Motor neuron (in vitro differentiated cells): ENCODE data around the gene KRT80. TPM values are rescaled to one million over a fixed set of nuclear protein-coding genes. Genes with fewer than 3 reads are reported as not detected.

ENCODE experiments used
- ATAC-seq, 8 experiments: fragments of 200-7000 bp; cut with Tn5 transposase; replicated peaks in 6 of 8; 2 replicates each; pipeline ENCODE4 v1.8.0; 2021; ENCODE audit warnings: mild to moderate bottlenecking in 8 of 8, moderate library complexity in 8 of 8
- H3K27ac ChIP-seq, 2 donors: fragments of 250-450 bp; sonication (Bioruptor Pico); 2 replicates each; pipeline ENCODE4 v1.9.0; 2021; ENCODE audit warnings: antibody characterized with exemption in 2 of 2, mild to moderate bottlenecking in 2 of 2, moderate library complexity in 1 of 2
- H3K4me1 ChIP-seq, 2 donors: fragments of 250-450 bp; sonication (Bioruptor Pico); replicated peaks in 1 of 2; 2 replicates each; pipeline ENCODE4 v1.6.1; 2021; ENCODE audit warnings: antibody characterized with exemption in 2 of 2, mild to moderate bottlenecking in 2 of 2, moderate library complexity in 1 of 2
- H3K4me3 ChIP-seq, 5 donors: fragments of 250-450 bp; sonication (Bioruptor Pico); 2 replicates each; pipeline ENCODE4 v1.9.0; 2021; ENCODE audit warnings: antibody characterized with exemption in 5 of 5, mild to moderate bottlenecking in 5 of 5, moderate library complexity in 4 of 5
- WGBS, 10 experiments: fragments of 450-650 bp; shearing (Covaris generic); methylation state at CpG; one replicate each; pipeline ENCODE4 v1.0.0; 2022; 5-methylcytosine and 5-hydroxymethylcytosine counted together
- in situ Hi-C, 9 experiments: fragments of 400-800 bp; cut with MboI; loops; one replicate each; pipeline ENCODE4 v1.15.0; 2021; ENCODE audit warnings: low sequenced_read_pairs in 9 of 9, low pct_unique_long_range_greater_than_20kb in 2 of 9; ENCODE audit not compliant: unreplicated experiment in 9 of 9
- total RNA-seq, 8 experiments: library from RNA; unstranded; fragments of 300-600 nt; gene quantifications; 2 replicates each; pipeline versions ENCODE4 v1.2.3 to v1.2.4, GENCODE V29; 2022

KRT80 gene
- total RNA-seq, 8 experiments from 2014 or later: 0.14 to 0.85 (median 0.26) TPM; not detected in 2

GRCh38 chr12:52213564-52214420 lies 22.0 kb upstream of the KRT80 start:
- in situ Hi-C loops: no loop called here
- peak; percentile 60 to 97 (median 86) for ATAC-seq
- WGBS, 10 experiments: 13 to 51% (median 36%) methylated on average over 1 to 9 of the region's 13 CpGs; no CpG with 5 or more reads in 5 of the 10 experiments
- no peak overlapping the region for H3K27ac ChIP-seq
- H3K4me1 ChIP-seq: no peaks in the 10 kb centered on the region
- no peak overlapping the region for H3K4me3 ChIP-seq

GRCh38 chr12:52212701-52213563 lies 21.1 kb upstream of the KRT80 start:
- Histone ChIP-seq H3K27ac (no peak overlapping the region), H3K4me3 (no peak overlapping the region), H3K4me1 (no peaks in the 10 kb centered on the region)
- no peak for ATAC-seq
- in situ Hi-C loops: no loop called here
- WGBS, 10 experiments: 40 to 100% (median 90%) methylated on average over 2 to 7 of the region's 13 CpGs; no CpG with 5 or more reads in 5 of the 10 experiments

- no peak for ATAC-seq
- in situ Hi-C loops: no loop called here
- Histone ChIP-seq H3K27ac (no peak overlapping the region), H3K4me1 (no peaks in the 10 kb centered on the region), H3K4me3 (no peak overlapping the region)
- 17 to 100% (median 87%) methylated on average over 1 to 4 of the region's 13 CpGs; no CpG with 5 or more reads in 7 of the 10 experiments for WGBS, 10 experiments
Observed at GRCh38 chr12:52211716-52212585, 20.1 kb upstream of the KRT80 start.

- H3K4me1 ChIP-seq: no peaks in the 10 kb centered on the region
- 38 to 90% (median 63%) methylated on average over 2 to 7 of the region's 10 CpGs; no CpG with 5 or more reads in 2 of the 10 experiments for WGBS, 10 experiments
- ATAC-seq: no peak
- in situ Hi-C loops: no loop called here
- H3K4me3 ChIP-seq: no peak overlapping the region
- no peak overlapping the region for H3K27ac ChIP-seq
Observed at GRCh38 chr12:52210925-52211650, 19.3 kb upstream of the KRT80 start.

- Histone ChIP-seq H3K4me1 (no peaks in the 10 kb centered on the region), H3K27ac (no peak overlapping the region), H3K4me3 (no peak overlapping the region)
- ATAC-seq: peak in 2 of 8 experiments; percentile 68 to 89
- 48 to 80% (median 69%) methylated on average over 1 to 5 of the region's 7 CpGs; no CpG with 5 or more reads in 4 of the 10 experiments for WGBS, 10 experiments
- in situ Hi-C loops: no loop called here
Observed at GRCh38 chr12:52210186-52210924, 18.5 kb upstream of the KRT80 start.

GRCh38 chr12:52209321-52209720 lies 17.5 kb upstream of the KRT80 start:
- no peak overlapping the region for H3K27ac ChIP-seq
- H3K4me3 ChIP-seq: no peak overlapping the region
- ATAC-seq: no peak
- H3K4me1 ChIP-seq: no peaks in the 10 kb centered on the region
- in situ Hi-C loops: no loop called here
- WGBS, 10 experiments: 59 to 89% (median 66%) methylated on average over 3 to 7 of the region's 8 CpGs; no CpG with 5 or more reads in 3 of the 10 experiments

GRCh38 chr12:52208424-52209165 lies 16.8 kb upstream of the KRT80 start:
- Histone ChIP-seq H3K4me1 (peaks cover 4 to 6% of the 10 kb centered on the region in 2 donors), H3K27ac (no peak overlapping the region), H3K4me3 (no peak overlapping the region)
- in situ Hi-C loops: no loop called here
- no peak for ATAC-seq
- WGBS, 10 experiments: 17 to 72% (median 57%) methylated on average over 1 to 11 of the region's 18 CpGs; no CpG with 5 or more reads in 1 of the 10 experiments

GRCh38 chr12:52207895-52208294 lies 16.1 kb upstream of the KRT80 start:
- WGBS, 10 experiments: 30 to 92% (median 52%) methylated on average over 2 to 7 of the region's 10 CpGs; no CpG with 5 or more reads in 7 of the 10 experiments

GRCh38 chr12:52207106-52207505 lies 15.3 kb upstream of the KRT80 start:
- H3K4me3 ChIP-seq: no peak overlapping the region
- in situ Hi-C loops: no loop called here
- whole genome bisulfite sequencing, 10 experiments: 40 to 60% methylated on average over 1 of the region's 2 CpGs; no CpG with 5 or more reads in 8 of the 10 experiments
- ATAC-seq: no peak
- no peak overlapping the region for H3K27ac ChIP-seq
- peaks cover 18 to 21% of the 10 kb centered on the region in 2 donors for H3K4me1 ChIP-seq

More at GRCh38 chr12:52207895-52208294, 16.1 kb upstream of the KRT80 start:
- H3K4me3 ChIP-seq: no peak overlapping the region
- no peak overlapping the region for H3K27ac ChIP-seq
- in situ Hi-C loops: no loop called here
- peaks cover 11 to 13% of the 10 kb centered on the region in 2 donors for H3K4me1 ChIP-seq
- ATAC-seq: peak in 3 of 8 experiments; percentile 1 to 27 (median 5)

GRCh38 chr12:52206304-52207040 lies 14.7 kb upstream of the KRT80 start:
- no peak overlapping the region for H3K4me3 ChIP-seq

More at GRCh38 chr12:52206304-52207040, 14.7 kb upstream of the KRT80 start:
- WGBS, 10 experiments: 33 to 60% methylated on average over 1 of the region's 9 CpGs; no CpG with 5 or more reads in 8 of the 10 experiments
- in situ Hi-C loops: no loop called here
- ATAC-seq: no peak
- H3K4me1 ChIP-seq: peaks cover 18 to 22% of the 10 kb centered on the region in 2 donors
- H3K27ac ChIP-seq: no peak overlapping the region
